ENCODE measurements around the gene ALX1. TPM values are rescaled to one million over a fixed set of nuclear protein-coding genes. Genes with fewer than 3 reads are reported as not detected.
A peak's percentile ranks its signal among the peaks of the same experiment; 100 is the strongest.

Gene ALX1
- total RNA-seq, 1 donor from 2014 or later: 7.0 TPM

- no peak for DNase-seq (ENCODE audit: extremely low spot score, unreplicated experiment)
- peak overlapping the region; percentile 99 for H3K4me3 Mint-ChIP-seq
- peaks cover 67% of the 10 kb centered on the region for H3K27me3 Mint-ChIP-seq
- peaks cover 10% of the 10 kb centered on the region for H3K4me1 Mint-ChIP-seq (ENCODE audit: unreplicated experiment)
- peaks cover 6% of the 10 kb centered on the region for H3K36me3 Mint-ChIP-seq
- no peak for TF ChIP-seq CTCF (conservative IDR thresholded peaks at IDR 0.05)
- H3K9me3 Mint-ChIP-seq: no peaks in the 10 kb centered on the region
- peak overlapping the region; percentile 92 for H3K27ac Mint-ChIP-seq
Measured at GRCh38 chr12:85280984-85281630, 1.1 kb downstream of the ALX1 start.

- no peaks in the 10 kb centered on the region for H3K9me3 Mint-ChIP-seq
- H3K4me3 Mint-ChIP-seq: peak overlapping the region; percentile 99
- no peak for DNase-seq (ENCODE audit: extremely low spot score, unreplicated experiment)
- no peak for TF ChIP-seq CTCF (conservative IDR thresholded peaks at IDR 0.05)
- H3K4me1 Mint-ChIP-seq (ENCODE audit: unreplicated experiment): peaks cover 10% of the 10 kb centered on the region
- peaks cover 6% of the 10 kb centered on the region for H3K36me3 Mint-ChIP-seq
- peak overlapping the region; percentile 32 for H3K27ac Mint-ChIP-seq
- peaks cover 61% of the 10 kb centered on the region for H3K27me3 Mint-ChIP-seq
Measured at GRCh38 chr12:85281636-85282312, 1.8 kb downstream of the ALX1 start.

- no peaks in the 10 kb centered on the region for H3K9me3 Mint-ChIP-seq
- peaks cover 43% of the 10 kb centered on the region for H3K27me3 Mint-ChIP-seq
- DNase-seq (ENCODE audit: extremely low spot score, unreplicated experiment): no peak
- H3K4me1 Mint-ChIP-seq (ENCODE audit: unreplicated experiment): peaks cover 10% of the 10 kb centered on the region
- peak overlapping the region; percentile 28 for H3K4me3 Mint-ChIP-seq
- no peak for TF ChIP-seq CTCF (conservative IDR thresholded peaks at IDR 0.05)
- H3K36me3 Mint-ChIP-seq: peaks cover 6% of the 10 kb centered on the region
- no peak overlapping the region for H3K27ac Mint-ChIP-seq
Measured at GRCh38 chr12:85283560-85283959, 3.5 kb downstream of the ALX1 start.

GRCh38 chr12:85296362-85296761 lies 16.3 kb downstream of the ALX1 start:
- Mint-ChIP-seq H3K36me3 (no peaks in the 10 kb centered on the region), H3K27me3 (no peaks in the 10 kb centered on the region), H3K9me3 (no peaks in the 10 kb centered on the region), H3K4me3 (no peak overlapping the region), H3K27ac (no peak overlapping the region), H3K4me1 (ENCODE audit: unreplicated experiment) (no peaks in the 10 kb centered on the region)
- no peak for DNase-seq (ENCODE audit: extremely low spot score, unreplicated experiment)
- TF ChIP-seq CTCF (conservative IDR thresholded peaks at IDR 0.05): no peak

- H3K27ac Mint-ChIP-seq: no peak overlapping the region
- DNase-seq (ENCODE audit: extremely low spot score, unreplicated experiment): no peak
- H3K36me3 Mint-ChIP-seq: no peaks in the 10 kb centered on the region
- no peak overlapping the region for H3K4me3 Mint-ChIP-seq
- H3K4me1 Mint-ChIP-seq (ENCODE audit: unreplicated experiment): no peaks in the 10 kb centered on the region
- no peaks in the 10 kb centered on the region for H3K9me3 Mint-ChIP-seq
- TF ChIP-seq CTCF (conservative IDR thresholded peaks at IDR 0.05): no peak
- H3K27me3 Mint-ChIP-seq: no peaks in the 10 kb centered on the region
Measured at GRCh38 chr12:85299053-85299452, 19.0 kb downstream of the ALX1 start.
